GOT3 (cell line): Measurements from ENCODE around the gene NEAT1.

Experiments used
- DNase-seq: peaks from one replicate; lab custom pipeline; 2025; ENCODE audit warnings: mixed read lengths; lab: John Stamatoyannopoulos, UW

The NEAT1 gene

GRCh38 chr11:65389294-65389980, 33.2 kb upstream of the NEAT1 start:
- no peak for DNase-seq

- no peak for DNase-seq
Measured at GRCh38 chr11:65390099-65390941, 32.3 kb upstream of the NEAT1 start.

GRCh38 chr11:65390996-65391395, 31.6 kb upstream of the NEAT1 start:
- DNase-seq = no peak

- no peak for DNase-seq
Measured at GRCh38 chr11:65392186-65392829, 30.3 kb upstream of the NEAT1 start.

- no peak for DNase-seq
Measured at GRCh38 chr11:65392899-65393298, 29.7 kb upstream of the NEAT1 start.

- no peak for DNase-seq
Measured at GRCh38 chr11:65393513-65394079, 29.0 kb upstream of the NEAT1 start.

GRCh38 chr11:65394125-65394536, 28.5 kb upstream of the NEAT1 start:
- DNase-seq = no peak

GRCh38 chr11:65395961-65396530, 26.6 kb upstream of the NEAT1 start:
- DNase-seq = no peak

GRCh38 chr11:65396769-65397745, 25.5 kb upstream of the NEAT1 start:
- DNase-seq = no peak

GRCh38 chr11:65398362-65398910, 24.2 kb upstream of the NEAT1 start:
- no peak for DNase-seq

- no peak for DNase-seq
Measured at GRCh38 chr11:65399249-65399648, 23.3 kb upstream of the NEAT1 start.

- DNase-seq = no peak
Measured at GRCh38 chr11:65399845-65400244, 22.8 kb upstream of the NEAT1 start.

GRCh38 chr11:65400307-65401072, 22.1 kb upstream of the NEAT1 start:
- DNase-seq = no peak

GRCh38 chr11:65401073-65401802, 21.4 kb upstream of the NEAT1 start:
- no peak for DNase-seq

GRCh38 chr11:65401803-65402248, 20.8 kb upstream of the NEAT1 start:
- DNase-seq = no peak

- no peak for DNase-seq
Measured at GRCh38 chr11:65402790-65403189, 19.8 kb upstream of the NEAT1 start.

GRCh38 chr11:65403607-65404121, 18.9 kb upstream of the NEAT1 start:
- DNase-seq = no peak

GRCh38 chr11:65404210-65404609, 18.4 kb upstream of the NEAT1 start:
- no peak for DNase-seq
